ENCODE measurements around the gene C19orf85.
A peak's percentile ranks its signal among the peaks of the same experiment; 100 is the strongest.

Gene C19orf85

DNA sequence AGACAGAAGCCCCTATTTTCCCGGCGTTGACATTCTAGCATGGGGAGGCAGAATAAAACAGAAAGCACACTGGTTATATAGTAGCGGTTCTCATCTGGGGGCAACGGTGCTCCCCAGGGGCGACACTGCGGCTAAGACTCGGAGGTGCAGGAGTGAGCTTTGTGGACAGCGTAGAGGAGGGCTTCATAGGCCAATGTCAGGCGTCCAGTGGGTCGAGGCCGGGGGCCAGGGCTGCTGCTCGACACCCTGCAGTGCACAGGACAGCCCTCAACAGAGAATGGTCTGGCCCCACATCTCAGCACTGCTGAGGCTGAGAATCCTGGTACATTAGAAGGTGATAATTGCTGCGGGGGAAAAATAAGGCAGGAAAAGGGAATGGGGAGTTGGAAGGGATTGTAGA, 13.4 kb upstream of the C19orf85 start:
- DNase-seq (ENCODE audit: low read depth), result no peak

DNA sequence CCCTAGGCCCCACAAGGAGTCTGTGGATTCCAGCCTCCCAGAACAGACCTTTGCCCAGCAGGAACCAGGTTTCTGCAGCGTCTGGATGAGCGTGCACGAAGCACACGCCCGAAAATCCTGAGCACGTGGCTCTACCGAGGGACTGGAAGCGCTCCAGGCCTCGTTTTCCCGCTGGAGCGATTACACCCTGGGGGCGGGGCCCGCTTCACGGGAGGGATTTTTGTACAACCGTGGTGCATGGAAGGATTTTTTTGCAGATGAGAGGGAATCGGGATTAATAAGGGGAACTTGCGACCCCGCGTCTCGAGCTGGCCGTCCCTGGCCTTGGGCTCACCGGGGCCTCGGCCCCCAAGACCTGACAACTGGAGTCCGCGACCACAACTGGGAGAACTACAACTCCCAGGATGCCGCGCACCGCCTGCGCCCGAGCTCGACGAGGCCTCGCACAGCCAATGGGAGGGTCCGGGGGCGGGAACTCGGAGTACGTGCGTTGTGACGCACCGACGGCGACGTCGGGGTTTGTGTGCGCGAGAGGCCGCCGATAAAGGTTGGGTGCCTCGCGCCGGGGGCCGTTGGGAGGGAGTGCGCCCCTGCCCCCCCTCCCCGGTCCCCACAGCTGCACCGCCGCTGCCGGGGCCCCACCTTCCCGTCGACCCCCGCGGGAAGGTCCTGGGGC, 11.7 kb upstream of the C19orf85 start, which contains the start of gene ZNF628:
Gene ZNF628 (plus strand): TSS at position 518 of the 676 bp plus-strand sequence. CDS start 3,294 bp downstream, outside the sequence.
- peak; percentile 88 for DNase-seq (ENCODE audit: low read depth)

GRCh38 chr19:55474269-55475265, 10.0 kb upstream of the C19orf85 start:
- no peak for DNase-seq (ENCODE audit: low read depth)

- DNase-seq (ENCODE audit: low read depth), result no peak
Measured at GRCh38 chr19:55473225-55474012, 8.9 kb upstream of the C19orf85 start.

- DNase-seq (ENCODE audit: low read depth), result no peak
Measured at GRCh38 chr19:55472463-55472862, 7.9 kb upstream of the C19orf85 start.

- DNase-seq (ENCODE audit: low read depth), result no peak
Measured at GRCh38 chr19:55471266-55471665, 6.7 kb upstream of the C19orf85 start.

DNA sequence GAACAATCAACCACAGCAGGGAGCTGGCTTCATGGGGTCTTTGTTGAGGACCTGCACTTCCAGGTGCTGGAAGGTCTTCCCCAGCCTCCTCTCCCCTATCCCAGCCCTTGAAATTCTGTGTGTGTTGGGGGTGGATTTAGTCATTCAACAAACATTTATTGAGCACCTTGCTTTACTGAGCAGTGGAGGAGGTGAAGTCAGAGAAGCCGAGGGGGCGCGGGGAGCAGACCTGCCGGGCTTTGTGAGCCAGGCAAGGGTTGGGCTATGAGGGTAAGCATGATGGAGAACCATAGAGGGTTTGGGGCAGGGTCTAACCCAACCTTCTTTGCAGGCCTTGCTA, 3.5 kb upstream of the C19orf85 start:
- no peak for DNase-seq (ENCODE audit: low read depth)

- no peak for DNase-seq (ENCODE audit: low read depth)
Measured at GRCh38 chr19:55467236-55468053, 2.9 kb upstream of the C19orf85 start.

DNA sequence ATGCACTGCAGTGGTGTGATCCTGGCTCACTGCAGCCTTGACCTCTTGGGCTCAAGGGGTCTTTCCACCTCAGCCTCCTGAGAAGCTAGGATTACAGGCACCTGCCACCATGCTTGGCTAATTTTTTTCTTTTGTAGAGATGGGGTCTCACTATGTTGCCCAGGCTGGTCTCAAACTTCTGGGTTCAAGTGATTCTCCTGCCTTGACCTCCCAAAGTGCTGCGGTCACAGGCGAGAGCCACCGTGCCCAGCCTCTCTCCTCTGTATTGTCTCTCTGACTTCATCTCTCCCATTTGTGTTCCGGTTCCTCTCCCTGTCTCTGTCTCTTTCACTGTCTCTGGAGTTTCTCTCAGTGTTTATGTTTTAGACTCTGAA, 1.7 kb upstream of the C19orf85 start:
- no peak for DNase-seq (ENCODE audit: low read depth)

GRCh38 chr19:55465460-55466240, 1.1 kb upstream of the C19orf85 start:
- DNase-seq (ENCODE audit: low read depth), result no peak

DNA sequence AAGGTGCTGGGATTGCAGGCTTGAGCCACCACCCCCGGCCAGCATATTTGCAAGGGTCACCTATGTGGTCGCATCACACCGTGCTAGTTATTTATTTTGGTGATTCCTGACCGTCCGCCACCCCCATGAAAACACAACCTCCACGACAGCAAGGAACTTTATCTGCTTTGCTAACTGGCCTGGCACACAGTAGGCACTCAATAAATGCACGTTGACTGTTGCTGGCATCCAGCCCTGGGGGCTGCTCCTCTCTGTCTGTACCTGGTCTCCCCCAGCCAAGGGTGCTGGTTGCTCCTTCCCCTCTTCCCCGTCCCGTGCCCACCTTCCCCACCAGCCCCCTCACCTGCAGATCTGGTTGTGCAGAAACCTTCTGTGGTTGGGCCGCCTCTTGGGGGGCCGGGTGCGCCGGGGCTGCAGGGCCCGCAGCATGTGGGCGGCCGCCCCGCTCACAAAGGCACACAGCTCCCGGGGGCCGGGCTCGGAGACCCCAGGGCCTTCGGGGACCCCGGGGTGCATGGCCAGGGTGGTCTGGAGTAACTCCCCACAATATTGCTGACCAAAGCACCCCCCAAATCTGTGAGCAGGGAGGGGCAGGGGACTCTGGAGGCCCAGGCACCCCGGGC, 401 bp downstream of the C19orf85 start:
- DNase-seq (ENCODE audit: low read depth), result no peak

GRCh38 chr19:55463583-55464031, 944 bp downstream of the C19orf85 start:
- no peak for DNase-seq (ENCODE audit: low read depth)

DNA sequence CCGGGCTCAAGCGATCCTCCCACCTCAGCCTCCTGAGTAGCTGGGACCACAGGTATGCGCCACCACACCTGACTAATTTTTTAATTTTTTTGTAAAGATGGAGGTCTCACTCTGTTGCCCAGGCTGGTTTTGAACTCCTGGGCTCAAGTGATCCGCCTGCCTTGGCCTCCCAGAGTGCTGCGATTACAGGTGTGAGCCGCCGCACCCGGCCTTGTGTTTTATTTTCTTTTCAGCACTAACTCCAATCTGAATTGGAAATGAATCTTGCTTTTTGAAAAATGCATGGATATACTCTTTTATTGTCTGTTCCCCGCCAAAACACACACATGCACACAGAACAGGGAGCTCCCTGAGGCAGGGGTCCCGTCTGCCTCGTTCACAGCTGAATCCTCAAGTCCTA, 1.8 kb downstream of the C19orf85 start:
- no peak for DNase-seq (ENCODE audit: low read depth)

DNA sequence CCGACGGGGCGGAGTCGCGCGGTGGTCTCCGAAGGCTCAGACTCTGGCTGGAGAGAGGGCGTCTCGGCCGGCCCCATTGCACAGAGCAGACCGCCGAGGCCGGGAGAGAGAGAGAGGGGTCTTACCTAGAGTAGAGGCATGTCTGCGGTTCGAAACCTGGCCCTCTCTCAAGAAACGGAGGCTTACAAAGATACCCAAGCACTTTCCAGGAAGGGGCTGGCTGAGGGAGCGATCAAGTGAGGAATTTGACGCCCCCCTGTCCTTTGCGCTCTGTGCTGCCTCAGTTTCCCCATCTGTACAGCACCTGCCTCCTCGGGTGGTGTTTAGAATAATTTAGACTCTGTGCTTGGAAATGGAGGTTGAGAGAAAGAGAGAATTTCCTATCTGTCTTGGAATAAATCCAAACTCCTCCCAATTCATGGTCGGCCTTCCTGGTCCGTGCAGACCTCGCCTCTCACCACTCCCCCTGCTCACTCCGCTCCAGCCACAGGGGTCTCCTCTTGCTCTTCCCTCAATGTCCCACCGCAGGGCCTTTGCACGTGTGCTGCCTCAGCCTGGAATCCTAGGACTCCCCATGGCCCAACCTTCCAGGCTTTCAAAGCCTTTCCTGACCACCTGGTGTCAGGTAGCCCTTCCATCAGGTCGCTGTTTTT, 2.5 kb downstream of the C19orf85 start:
- no peak for DNase-seq (ENCODE audit: low read depth)

DNA sequence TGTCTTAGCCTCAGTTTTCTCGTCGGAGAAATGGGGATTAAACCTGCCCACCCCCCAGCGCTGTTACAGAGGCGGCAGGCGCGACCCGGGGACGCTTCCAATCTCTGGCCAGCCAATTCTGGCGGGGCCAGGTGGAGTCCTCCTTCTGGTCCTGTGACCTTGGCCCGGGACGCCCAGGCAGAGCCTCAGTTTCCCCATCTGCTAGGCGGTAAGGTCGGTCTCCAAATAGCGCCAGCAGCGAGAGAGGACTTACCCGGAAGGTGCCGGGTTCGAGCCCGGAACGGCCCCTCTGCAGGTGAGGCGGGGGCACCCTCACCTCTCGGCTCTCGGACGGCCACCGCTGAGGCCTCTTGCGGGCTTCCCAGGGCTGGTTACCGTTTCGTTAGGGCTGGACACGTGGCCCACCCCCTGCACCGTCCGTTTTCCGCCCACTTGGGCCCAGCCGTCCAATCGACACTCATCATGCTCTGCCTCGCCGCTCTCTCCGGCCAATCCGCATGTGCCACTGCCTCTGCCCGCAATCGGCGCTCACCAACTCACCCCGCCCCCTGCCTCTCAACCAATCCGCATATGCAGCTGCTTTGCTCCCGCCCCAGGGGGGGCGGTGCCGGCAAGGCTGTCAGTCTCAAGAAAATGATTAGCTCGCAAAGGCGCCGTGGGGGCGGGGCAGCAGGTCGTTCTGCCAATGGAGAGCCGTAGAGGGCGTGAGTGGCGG, 3.1 kb downstream of the C19orf85 start, which contains the start of gene ISOC2:
Gene ISOC2 (minus strand): TSS at position 384 of the 715 bp plus-strand sequence. CDS start 5,156 bp downstream, outside the sequence.
- DNase-seq (ENCODE audit: low read depth), result peak; percentile 98

GRCh38 chr19:55460670-55461258, 3.8 kb downstream of the C19orf85 start:
- DNase-seq (ENCODE audit: low read depth), result no peak

GRCh38 chr19:55459950-55460657, 4.4 kb downstream of the C19orf85 start:
- no peak for DNase-seq (ENCODE audit: low read depth)

DNA sequence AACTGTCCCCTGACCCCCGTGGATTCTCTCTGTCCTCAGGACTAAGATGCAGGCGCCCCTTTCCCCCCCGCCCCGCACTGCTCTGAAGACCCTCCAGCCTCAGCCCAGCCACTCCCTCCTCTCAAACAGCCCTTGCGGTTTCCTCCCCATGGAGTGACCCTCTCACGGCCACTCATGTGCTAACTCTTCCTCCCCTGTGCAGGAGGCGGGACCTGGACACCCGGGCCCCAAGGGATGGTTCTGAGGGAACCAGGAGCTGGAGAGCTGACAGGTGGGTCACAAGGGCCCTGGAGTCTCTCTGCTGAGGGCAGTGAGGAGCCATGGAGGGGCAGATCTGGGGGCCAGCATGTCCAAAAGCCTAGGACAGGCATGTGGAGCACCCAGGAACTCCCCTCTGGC, 5.0 kb downstream of the C19orf85 start:
- no peak for DNase-seq (ENCODE audit: low read depth)
